Measurements from ENCODE around the gene OR5L2.
"Not testable (repeated sequence)": the region's sequence is repeated elsewhere in the genome, so short reads cannot be mapped to it uniquely, and the experiment has no call there.

The OR5L2 gene

GRCh38 chr11:55849037-55849436, 22.0 kb downstream of the OR5L2 start:
- H3K9ac ChIP-seq (ENCODE audit: low read depth, low read length, poor library complexity, severe bottlenecking), result no peak overlapping the region
- TF ChIP-seq EZH2phosphoT487 (IDR thresholded peaks at IDR 0.05; ENCODE audit: borderline replicate concordance) (no peak), CTCF (conservative IDR thresholded peaks at IDR 0.05; ENCODE audit: low read length) (no peak)
- no peak overlapping the region for H2AFZ ChIP-seq (ENCODE audit: low read length)
- H3K9me2 ChIP-seq (replicated peaks; ENCODE audit: low read depth, low read length), result no peaks in the 10 kb centered on the region
- H3K4me1 ChIP-seq (ENCODE audit: insufficient read depth, low read length, poor library complexity, severe bottlenecking), result no peaks in the 10 kb centered on the region
- no peaks in the 10 kb centered on the region for H4K20me1 ChIP-seq (ENCODE audit: insufficient read depth, low read length, poor library complexity, severe bottlenecking)
- no peak overlapping the region for H3K4me3 ChIP-seq (ENCODE audit: low read length, poor library complexity, severe bottlenecking)
- no peaks in the 10 kb centered on the region for H3K9me3 ChIP-seq (ENCODE audit: insufficient read depth, low read depth, low read length)
- no peak overlapping the region for H3K4me2 ChIP-seq (ENCODE audit: low read depth, low read length, poor library complexity, severe bottlenecking)
- H3K27me3 ChIP-seq (ENCODE audit: insufficient read depth, low read length, poor library complexity, severe bottlenecking), result no peaks in the 10 kb centered on the region
- no peaks in the 10 kb centered on the region for H3K36me3 ChIP-seq (ENCODE audit: insufficient read depth, low read length)
- H3F3A ChIP-seq (ENCODE audit: low read depth), result no peaks in the 10 kb centered on the region
- H3K79me2 ChIP-seq (ENCODE audit: insufficient read depth, low read length), result no peaks in the 10 kb centered on the region

GRCh38 chr11:55852141-55852540, 25.1 kb downstream of the OR5L2 start:
- TF ChIP-seq EZH2phosphoT487 (IDR thresholded peaks at IDR 0.05; ENCODE audit: borderline replicate concordance) (no peak), CTCF (conservative IDR thresholded peaks at IDR 0.05; ENCODE audit: low read length) (no peak)
- Histone ChIP-seq H3K9ac (ENCODE audit: low read depth, low read length, poor library complexity, severe bottlenecking) (no peak overlapping the region), H3K9me3 (ENCODE audit: insufficient read depth, low read depth, low read length) (no peaks in the 10 kb centered on the region), H2AFZ (ENCODE audit: low read length) (no peak overlapping the region), H3K79me2 (ENCODE audit: insufficient read depth, low read length) (no peaks in the 10 kb centered on the region), H3K4me3 (ENCODE audit: low read length, poor library complexity, severe bottlenecking) (no peak overlapping the region), H4K20me1 (ENCODE audit: insufficient read depth, low read length, poor library complexity, severe bottlenecking) (no peaks in the 10 kb centered on the region), H3K36me3 (ENCODE audit: insufficient read depth, low read length) (no peaks in the 10 kb centered on the region), H3F3A (ENCODE audit: low read depth) (no peaks in the 10 kb centered on the region), H3K4me1 (ENCODE audit: insufficient read depth, low read length, poor library complexity, severe bottlenecking) (no peaks in the 10 kb centered on the region), H3K27me3 (ENCODE audit: insufficient read depth, low read length, poor library complexity, severe bottlenecking) (no peaks in the 10 kb centered on the region), H3K9me2 (replicated peaks; ENCODE audit: low read depth, low read length) (no peaks in the 10 kb centered on the region), H3K4me2 (ENCODE audit: low read depth, low read length, poor library complexity, severe bottlenecking) (no peak overlapping the region)

- Histone ChIP-seq H3K4me3 (ENCODE audit: low read length, poor library complexity, severe bottlenecking) (no peak overlapping the region), H3K4me1 (ENCODE audit: insufficient read depth, low read length, poor library complexity, severe bottlenecking) (no peaks in the 10 kb centered on the region), H4K20me1 (ENCODE audit: insufficient read depth, low read length, poor library complexity, severe bottlenecking) (no peaks in the 10 kb centered on the region), H3K9me2 (replicated peaks; ENCODE audit: low read depth, low read length) (no peaks in the 10 kb centered on the region), H3F3A (ENCODE audit: low read depth) (no peaks in the 10 kb centered on the region), H2AFZ (ENCODE audit: low read length) (no peak overlapping the region), H3K4me2 (ENCODE audit: low read depth, low read length, poor library complexity, severe bottlenecking) (no peak overlapping the region), H3K36me3 (ENCODE audit: insufficient read depth, low read length) (no peaks in the 10 kb centered on the region), H3K9ac (ENCODE audit: low read depth, low read length, poor library complexity, severe bottlenecking) (no peak overlapping the region), H3K27me3 (ENCODE audit: insufficient read depth, low read length, poor library complexity, severe bottlenecking) (no peaks in the 10 kb centered on the region), H3K9me3 (ENCODE audit: insufficient read depth, low read depth, low read length) (no peaks in the 10 kb centered on the region), H3K79me2 (ENCODE audit: insufficient read depth, low read length) (no peaks in the 10 kb centered on the region)
- no peak for TF ChIP-seq EZH2phosphoT487 (IDR thresholded peaks at IDR 0.05; ENCODE audit: borderline replicate concordance)
- TF ChIP-seq CTCF (conservative IDR thresholded peaks at IDR 0.05; ENCODE audit: low read length), result no peak
Observed at GRCh38 chr11:55854704-55855103, 27.7 kb downstream of the OR5L2 start.

- H3K27me3 ChIP-seq (ENCODE audit: insufficient read depth, low read length, poor library complexity, severe bottlenecking); H3K36me3 ChIP-seq (ENCODE audit: insufficient read depth, low read length); H3K4me2 ChIP-seq (ENCODE audit: low read depth, low read length, poor library complexity, severe bottlenecking); H3K4me1 ChIP-seq (ENCODE audit: insufficient read depth, low read length, poor library complexity, severe bottlenecking); H3F3A ChIP-seq (ENCODE audit: low read depth); H4K20me1 ChIP-seq (ENCODE audit: insufficient read depth, low read length, poor library complexity, severe bottlenecking); H3K9ac ChIP-seq (ENCODE audit: low read depth, low read length, poor library complexity, severe bottlenecking); H3K9me2 ChIP-seq (replicated peaks; ENCODE audit: low read depth, low read length); H2AFZ ChIP-seq (ENCODE audit: low read length); H3K4me3 ChIP-seq (ENCODE audit: low read length, poor library complexity, severe bottlenecking); H3K79me2 ChIP-seq (ENCODE audit: insufficient read depth, low read length); H3K9me3 ChIP-seq (ENCODE audit: insufficient read depth, low read depth, low read length): not testable (repeated sequence)
Observed at GRCh38 chr11:55867354-55867753, 40.3 kb downstream of the OR5L2 start.

GRCh38 chr11:55872731-55873130, 45.7 kb downstream of the OR5L2 start:
- not testable (repeated sequence) for H3K9ac ChIP-seq (ENCODE audit: low read depth, low read length, poor library complexity, severe bottlenecking); H3K9me2 ChIP-seq (replicated peaks; ENCODE audit: low read depth, low read length); H3K4me2 ChIP-seq (ENCODE audit: low read depth, low read length, poor library complexity, severe bottlenecking); H3K27me3 ChIP-seq (ENCODE audit: insufficient read depth, low read length, poor library complexity, severe bottlenecking); H3K4me3 ChIP-seq (ENCODE audit: low read length, poor library complexity, severe bottlenecking); H3F3A ChIP-seq (ENCODE audit: low read depth); H2AFZ ChIP-seq (ENCODE audit: low read length); H3K79me2 ChIP-seq (ENCODE audit: insufficient read depth, low read length); H4K20me1 ChIP-seq (ENCODE audit: insufficient read depth, low read length, poor library complexity, severe bottlenecking); H3K4me1 ChIP-seq (ENCODE audit: insufficient read depth, low read length, poor library complexity, severe bottlenecking); H3K9me3 ChIP-seq (ENCODE audit: insufficient read depth, low read depth, low read length); H3K36me3 ChIP-seq (ENCODE audit: insufficient read depth, low read length)

Data from Loucy (cell line).